GM23338 (cell line): ENCODE results near the gene PPP2R5C. TPM values are rescaled to one million over a fixed set of nuclear protein-coding genes. Genes with fewer than 3 reads are reported as not detected.

ENCODE experiments used
- ATAC-seq: fragments of 200-7000 bp; cut with Tn5 transposase; 3 replicates; pipeline ENCODE4 v1.9.1; 2020
- DNase-seq: peaks from one replicate; pipeline ENCODE4 v3.0.0-alpha.2; 2015; ENCODE audit warnings: low spot score
- H2AFZ ChIP-seq: fragments of 200-600 bp; sonication (generic); 2 replicates; pipeline ENCODE4 v1.8.0; 2016; ENCODE audit warnings: antibody characterized with exemption, mild to moderate bottlenecking, moderate library complexity
- H3F3A ChIP-seq: fragments of 200-600 bp; sonication (generic); replicated peaks from 2 replicates; pipeline ENCODE4 v1.8.0; 2017; ENCODE audit warnings: antibody characterized with exemption, mixed run types, low read depth
- H3K27ac ChIP-seq: fragments of 200-600 bp; sonication (generic); 2 replicates; pipeline ENCODE4 v1.6.1; 2016; ENCODE audit warnings: low read depth
- H3K27me3 ChIP-seq: fragments of 200-600 bp; sonication (generic); 2 replicates; pipeline ENCODE4 v1.8.0; 2016; ENCODE audit warnings: mild to moderate bottlenecking, mixed run types, moderate library complexity; ENCODE audit not compliant: insufficient read depth
- H3K36me3 ChIP-seq: fragments of 200-600 bp; sonication (generic); 2 replicates; pipeline ENCODE4 v1.8.0; 2016; ENCODE audit warnings: mild to moderate bottlenecking; ENCODE audit not compliant: insufficient read depth
- H3K4me1 ChIP-seq: fragments of 200-600 bp; sonication (generic); 2 replicates; pipeline ENCODE4 v1.8.0; 2016; ENCODE audit warnings: mild to moderate bottlenecking, moderate library complexity; ENCODE audit not compliant: insufficient read depth
- H3K4me2 ChIP-seq: fragments of 200-600 bp; sonication (generic); 2 replicates; pipeline ENCODE4 v1.7.1; 2017; ENCODE audit warnings: mixed run types
- H3K4me3 ChIP-seq: fragments of 200-600 bp; sonication (generic); 2 replicates; pipeline ENCODE4 v1.6.1; 2016; ENCODE audit warnings: mixed run types
- H3K79me2 ChIP-seq: fragments of 200-600 bp; sonication (generic); replicated peaks from 2 replicates; pipeline ENCODE4 v1.8.0; 2017; ENCODE audit warnings: mild to moderate bottlenecking; ENCODE audit not compliant: insufficient read depth
- H3K9me2 ChIP-seq: fragments of 200-600 bp; sonication (generic); 2 replicates; pipeline ENCODE4 v1.8.0; 2017; ENCODE audit not compliant: insufficient read depth
- H4K20me1 ChIP-seq: fragments of 200-600 bp; sonication (generic); replicated peaks from 2 replicates; pipeline ENCODE4 v1.8.0; 2017; ENCODE audit warnings: mild to moderate bottlenecking; ENCODE audit not compliant: insufficient read depth
- H3K27ac Mint-ChIP-seq: 2 replicates; pipeline ENCODE4 v1.8.0; 2020; ENCODE audit warnings: inconsistent platforms, mild to moderate bottlenecking, moderate library complexity, mixed read lengths
- H3K27me3 Mint-ChIP-seq: 3 replicates; pipeline ENCODE4 v1.8.0; 2022; ENCODE audit warnings: low read depth, mild to moderate bottlenecking, moderate library complexity, mixed read lengths, inconsistent platforms; ENCODE audit not compliant: insufficient read depth, poor library complexity
- H3K36me3 Mint-ChIP-seq: 3 replicates; pipeline ENCODE4 v1.8.0; 2021; ENCODE audit warnings: low read depth, mild to moderate bottlenecking, inconsistent platforms, moderate library complexity, mixed read lengths
- H3K4me1 Mint-ChIP-seq: 3 replicates; pipeline ENCODE4 v1.8.0; 2020; ENCODE audit warnings: mild to moderate bottlenecking, inconsistent platforms, mixed read lengths
- H3K4me3 Mint-ChIP-seq: 3 replicates; pipeline ENCODE4 v1.8.0; 2021; ENCODE audit warnings: moderate library complexity, mild to moderate bottlenecking, inconsistent platforms, mixed read lengths
- H3K9me3 Mint-ChIP-seq: 3 replicates; pipeline ENCODE4 v1.8.0; 2020; ENCODE audit warnings: moderate library complexity, mild to moderate bottlenecking, inconsistent platforms, mixed read lengths
- CREB1 ChIP-seq: fragments of 250-450 bp; sonication (Bioruptor Pico); IDR thresholded peaks from 2 replicates; pipeline ENCODE4 v1.5.0; 2020; ENCODE audit warnings: low read depth, mild to moderate bottlenecking, moderate library complexity
- CTCF ChIP-seq, 2 experiments: fragments of 200-600 bp in 1 of 2; sonication (generic) in 1 of 2; conservative IDR thresholded peaks; 2 replicates each; pipeline versions ENCODE4 v1.5.1 to v1.6.1; 2016 to 2017; ENCODE audit warnings: antibody characterized with exemption in 2 of 2, low read depth in 2 of 2, mild to moderate bottlenecking in 2 of 2, moderate library complexity in 1 of 2
- ETS1 ChIP-seq: IDR thresholded peaks from 2 replicates; pipeline ENCODE4 v1.6.1; 2016; ENCODE audit warnings: antibody characterized with exemption
- EZH2 ChIP-seq: fragments of 200-600 bp; sonication (generic); IDR thresholded peaks from one replicate; pipeline ENCODE4 v1.8.0; 2017; ENCODE audit warnings: antibody characterized with exemption, mild to moderate bottlenecking, low read depth; ENCODE audit not compliant: unreplicated experiment
- JUNB ChIP-seq: IDR thresholded peaks from one replicate; pipeline ENCODE4 v1.6.1; 2016; ENCODE audit warnings: antibody characterized with exemption; ENCODE audit not compliant: unreplicated experiment
- NANOG ChIP-seq: IDR thresholded peaks from 2 replicates; pipeline ENCODE4 v1.6.1; 2016; ENCODE audit warnings: antibody characterized with exemption, borderline replicate concordance
- POLR2AphosphoS5 ChIP-seq: IDR thresholded peaks from 2 replicates; pipeline ENCODE4 v1.6.1; 2016; ENCODE audit warnings: antibody characterized with exemption, low read depth
- REST ChIP-seq: IDR thresholded peaks from one replicate; pipeline ENCODE4 v1.6.1; 2018; ENCODE audit warnings: antibody characterized with exemption; ENCODE audit not compliant: unreplicated experiment
- STAT1 ChIP-seq: IDR thresholded peaks from one replicate; pipeline ENCODE4 v1.6.1; 2016; ENCODE audit warnings: antibody characterized with exemption; ENCODE audit not compliant: unreplicated experiment
- polyA plus RNA-seq: library from polyadenylated mRNA; unstranded; fragments of >200 nt; fragmentation: Nextera tagmentation; extraction: Ambion mirVana; gene quantifications from 2 replicates; pipeline ENCODE4 v1.2.1, GENCODE V29; 2016
- total RNA-seq: library from RNA; depleted of rRNA; stranded (reverse); fragments of >200 nt; shearing (Covaris generic); gene quantifications from 2 replicates; pipeline ENCODE4 v1.2.3, GENCODE V29; 2014

PPP2R5C gene
- total and polyA plus RNA-seq, 2 experiments from 2014 or later = 75.4 to 79.7 TPM

- Mint-ChIP-seq H3K9me3 (no peaks in the 10 kb centered on the region), H3K27me3 (no peaks in the 10 kb centered on the region), H3K36me3 (peaks cover 7% of the 10 kb centered on the region), H3K4me1 (peaks cover 2% of the 10 kb centered on the region; the same call in 1 of the 3 replicates), H3K4me3 (no peak overlapping the region), H3K27ac (no peak overlapping the region)
- H3K4me1 ChIP-seq = no peaks in the 10 kb centered on the region
- no peak for TF ChIP-seq JUNB
- no peak for TF ChIP-seq NANOG
- no peak for TF ChIP-seq CTCF (conservative IDR thresholded peaks at IDR 0.05; ENCODE audit: low read depth in 2 of 2)
- TF ChIP-seq EZH2 = no peak
- no peak for TF ChIP-seq ETS1
- no peak for TF ChIP-seq REST
- no peak for TF ChIP-seq STAT1
- H2AFZ ChIP-seq = no peak overlapping the region
- no peak overlapping the region for H3K27ac ChIP-seq
- no peak for DNase-seq
- no peaks in the 10 kb centered on the region for H3K9me2 ChIP-seq
- no peak for ATAC-seq
- H3K4me2 ChIP-seq = no peak overlapping the region
- peaks cover 27% of the 10 kb centered on the region for H4K20me1 ChIP-seq
- peaks cover 77% of the 10 kb centered on the region for H3K79me2 ChIP-seq
- peaks cover 3% of the 10 kb centered on the region; the same call in 1 of the 2 replicates for H3K36me3 ChIP-seq
- no peaks in the 10 kb centered on the region for H3K27me3 ChIP-seq
- H3F3A ChIP-seq = no peaks in the 10 kb centered on the region
- H3K4me3 ChIP-seq = no peak overlapping the region
These were observed 62.8 kb downstream of the PPP2R5C start for GRCh38 chr14:101824339-101824727.

- no peak overlapping the region for H3K27ac Mint-ChIP-seq
- H3K4me1 Mint-ChIP-seq = peaks cover 2% of the 10 kb centered on the region; the same call in 1 of the 3 replicates
These were observed 64.3 kb downstream of the PPP2R5C start for GRCh38 chr14:101825797-101826196.

More at GRCh38 chr14:101825797-101826196, 64.3 kb downstream of the PPP2R5C start:
- TF ChIP-seq CREB1 (CRISPR knock-in tag) = no peak
- no peak for TF ChIP-seq STAT1
- no peak for TF ChIP-seq POLR2AphosphoS5
- no peak overlapping the region for H2AFZ ChIP-seq
- no peak overlapping the region for H3K27ac ChIP-seq
- Mint-ChIP-seq H3K9me3 (no peaks in the 10 kb centered on the region), H3K36me3 (peaks cover 7% of the 10 kb centered on the region), H3K4me3 (no peak overlapping the region), H3K27me3 (no peaks in the 10 kb centered on the region)
- H3F3A ChIP-seq = no peaks in the 10 kb centered on the region
- ATAC-seq = no peak
- no peaks in the 10 kb centered on the region for H3K36me3 ChIP-seq
- H3K4me3 ChIP-seq = no peak overlapping the region
- no peaks in the 10 kb centered on the region for H3K9me2 ChIP-seq
- DNase-seq = no peak
- H3K4me2 ChIP-seq = no peak overlapping the region
- H4K20me1 ChIP-seq = peaks cover 29% of the 10 kb centered on the region
- peaks cover 76% of the 10 kb centered on the region for H3K79me2 ChIP-seq
- H3K27me3 ChIP-seq = no peaks in the 10 kb centered on the region
- H3K4me1 ChIP-seq = no peaks in the 10 kb centered on the region
